ENCODE data around the gene SMCP.

DNA sequence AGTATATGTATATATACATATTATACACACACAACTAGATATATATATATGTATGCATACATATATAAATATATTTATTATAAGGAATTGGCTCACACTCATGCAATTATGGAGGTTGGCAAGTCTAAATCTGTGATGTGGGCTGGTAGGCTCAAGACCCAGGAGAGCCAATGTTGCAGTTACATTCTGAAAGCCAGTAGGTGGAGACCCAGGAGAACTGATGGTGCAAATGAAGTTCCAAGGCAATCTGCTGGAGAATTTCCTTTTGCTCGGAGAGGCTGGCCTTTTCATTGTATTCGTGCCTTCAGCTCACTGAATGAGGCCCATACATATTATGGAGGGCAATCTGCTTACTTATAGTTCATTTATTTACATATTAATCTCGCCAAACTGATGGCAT is 39.7 kb downstream of the SMCP start:
- TF ChIP-seq, protein P1, sequence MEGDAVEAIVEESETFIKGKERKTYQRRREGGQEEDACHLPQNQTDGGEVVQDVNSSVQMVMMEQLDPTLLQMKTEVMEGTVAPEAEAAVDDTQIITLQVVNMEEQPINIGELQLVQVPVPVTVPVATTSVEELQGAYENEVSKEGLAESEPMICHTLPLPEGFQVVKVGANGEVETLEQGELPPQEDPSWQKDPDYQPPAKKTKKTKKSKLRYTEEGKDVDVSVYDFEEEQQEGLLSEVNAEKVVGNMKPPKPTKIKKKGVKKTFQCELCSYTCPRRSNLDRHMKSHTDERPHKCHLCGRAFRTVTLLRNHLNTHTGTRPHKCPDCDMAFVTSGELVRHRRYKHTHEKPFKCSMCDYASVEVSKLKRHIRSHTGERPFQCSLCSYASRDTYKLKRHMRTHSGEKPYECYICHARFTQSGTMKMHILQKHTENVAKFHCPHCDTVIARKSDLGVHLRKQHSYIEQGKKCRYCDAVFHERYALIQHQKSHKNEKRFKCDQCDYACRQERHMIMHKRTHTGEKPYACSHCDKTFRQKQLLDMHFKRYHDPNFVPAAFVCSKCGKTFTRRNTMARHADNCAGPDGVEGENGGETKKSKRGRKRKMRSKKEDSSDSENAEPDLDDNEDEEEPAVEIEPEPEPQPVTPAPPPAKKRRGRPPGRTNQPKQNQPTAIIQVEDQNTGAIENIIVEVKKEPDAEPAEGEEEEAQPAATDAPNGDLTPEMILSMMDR (IDR thresholded peaks at IDR 0.05) = no peak
- TF ChIP-seq POLR2A (IDR thresholded peaks at IDR 0.05) = no peak
